GM12878 (cell line): ENCODE results near the gene CCNL2. TPM values are rescaled to one million over a fixed set of nuclear protein-coding genes. Genes with fewer than 3 reads are reported as not detected.

Experiments used
- ATAC-seq: fragments of 200-7000 bp; cut with Tn5 transposase; 3 replicates; pipeline ENCODE4 v1.9.1; 2020; ENCODE audit warnings: mild to moderate bottlenecking, moderate library complexity
- BruUV-seq: library from RNA; stranded (reverse); fragments of 400-500 nt; replicated peaks from 2 replicates; lab custom pipeline; 2021; lab: Mats Ljungman, UMichigan
- CTCF ChIA-PET: fragments of 300-600 bp; sonication (Branson Sonifier 250); formaldehyde crosslinking; extraction: SDS; loops from one replicate; lab custom pipeline; 2021; ENCODE audit warnings: inconsistent platforms; lab: Yijun Ruan, JAX
- POLR2A ChIA-PET: fragments of 350-600 bp; formaldehyde crosslinking; extraction: SDS; loops from one replicate; lab custom pipeline; 2021; ENCODE audit warnings: inconsistent platforms; lab: Charles Lee
- RAD21 ChIA-PET: fragments of 300-600 bp; sonication (Branson Sonifier 250); formaldehyde crosslinking; loops from one replicate; lab custom pipeline; 2023; ENCODE audit warnings: antibody characterized with exemption; ENCODE audit not compliant: unreplicated experiment; lab: Charles Lee
- SMC1A ChIA-PET: fragments of 300-600 bp; sonication (Branson Sonifier 250); formaldehyde crosslinking; loops from one replicate; lab custom pipeline; 2023; ENCODE audit not compliant: unreplicated experiment, uncharacterized antibody; lab: Charles Lee
- DNase-seq: peaks from one replicate; pipeline ENCODE4 v3.0.0-alpha.2; 2011; ENCODE audit warnings: low read depth, low spot score
- FAIRE-seq: peaks from 3 replicates; lab custom pipeline; 2011; peaks lifted over from hg19 to GRCh38; lab: Jason Lieb, UNC
- H2AFZ ChIP-seq: 2 replicates; pipeline ENCODE4 v1.6.0; 2011; ENCODE audit warnings: low read depth, low read length, control low read depth; ENCODE audit not compliant: control insufficient read depth
- H3K27ac ChIP-seq: 2 replicates; pipeline ENCODE4 v1.5.1; 2011; ENCODE audit warnings: control low read depth; ENCODE audit not compliant: control insufficient read depth, insufficient read depth
- H3K27me3 ChIP-seq, 2 experiments: replicated peaks in 1 of 2; 2 replicates each; pipeline versions ENCODE4 v1.6.0 to v1.6.1; 2011; ENCODE audit warnings: low read length in 1 of 2; ENCODE audit not compliant: control insufficient read depth in 2 of 2, insufficient read depth in 2 of 2
- H3K36me3 ChIP-seq, 2 experiments: 2 replicates each; pipeline ENCODE4 v1.5.1; 2011; ENCODE audit warnings: low read length in 1 of 2; ENCODE audit not compliant: control insufficient read depth in 2 of 2, insufficient read depth in 2 of 2
- H3K4me1 ChIP-seq: 2 replicates; pipeline ENCODE4 v1.6.1; 2011; ENCODE audit warnings: mild to moderate bottlenecking, low read length, moderate library complexity, mixed read lengths; ENCODE audit not compliant: control insufficient read depth, insufficient read depth
- H3K4me2 ChIP-seq: 2 replicates; pipeline ENCODE4 v1.6.0; 2011; ENCODE audit warnings: control low read depth; ENCODE audit not compliant: control insufficient read depth, insufficient read depth
- H3K4me3 ChIP-seq: fragments of 200-600 bp; sonication (generic); 2 replicates; pipeline ENCODE4 v1.5.1; 2016
- H3K79me2 ChIP-seq: 2 replicates; pipeline ENCODE4 v1.6.0; 2011; ENCODE audit warnings: low read length; ENCODE audit not compliant: control insufficient read depth, insufficient read depth
- H3K9ac ChIP-seq: 2 replicates; pipeline ENCODE4 v1.8.0; 2011; ENCODE audit warnings: low read length, control low read depth, mixed read lengths; ENCODE audit not compliant: control insufficient read depth, insufficient read depth
- H3K9me3 ChIP-seq: replicated peaks from 3 replicates; pipeline ENCODE4 v1.5.1; 2011; ENCODE audit warnings: mild to moderate bottlenecking, low read length; ENCODE audit not compliant: control insufficient read depth, insufficient read depth
- H4K20me1 ChIP-seq: 2 replicates; pipeline ENCODE4 v1.6.0; 2011; ENCODE audit not compliant: control insufficient read depth, insufficient read depth
- FOXK2 ChIP-seq: fragments of 450-650 bp; IDR thresholded peaks from 2 replicates; pipeline ENCODE4 v1.6.1; 2017; ENCODE audit warnings: mild to moderate bottlenecking, moderate library complexity
- HDGF ChIP-seq: fragments of 450-650 bp; IDR thresholded peaks from 2 replicates; pipeline ENCODE4 v1.6.1; 2016; ENCODE audit warnings: antibody characterized with exemption
- MEF2A ChIP-seq: IDR thresholded peaks from 2 replicates; pipeline ENCODE4 v1.6.1; 2011; ENCODE audit warnings: low read depth, mild to moderate bottlenecking, low read length, moderate library complexity; ENCODE audit not compliant: insufficient read depth
- PAX8 ChIP-seq: fragments of 450-650 bp; IDR thresholded peaks from 2 replicates; pipeline ENCODE4 v1.6.1; 2017; ENCODE audit warnings: mild to moderate bottlenecking, moderate library complexity
- POLR2A ChIP-seq: IDR thresholded peaks from 2 replicates; pipeline ENCODE4 v1.6.1; 2011; ENCODE audit warnings: low read depth, mild to moderate bottlenecking, low read length
- TARDBP ChIP-seq: IDR thresholded peaks from 2 replicates; pipeline ENCODE4 v1.6.1; 2016; ENCODE audit warnings: borderline replicate concordance
- WGBS: methylation state at CpG from one replicate; pipeline ENCODE4 v1.1.6; 2016; ENCODE audit warnings: low lambda C conversion rate; ENCODE audit not compliant: insufficient replicate concordance, insufficient coverage; ENCODE audit errors: missing lambda C conversion rate; 5-methylcytosine and 5-hydroxymethylcytosine counted together
- in situ Hi-C: fragments of 300-500 bp; cut with MboI; formaldehyde crosslinking; loops from 9 replicates; pipeline ENCODE4 v1.14.3; 2018; ENCODE audit warnings: mixed read lengths
- intact Hi-C: fragments of 100-400 bp; cut with micrococcal nuclease; formaldehyde crosslinking; loops from one replicate; pipeline ENCODE4 v1.14.2; 2022; ENCODE audit not compliant: unreplicated experiment
- polyA plus RNA-seq, 11 experiments: library from polyadenylated mRNA; depleted of rRNA in 4 of 11; unstranded in 6 of 11; stranded (reverse) in 5 of 11; fragments of >200 nt; fragmentation: Nextera tagmentation in 4 of 11; fragmentation: Illumina TruSeq in 1 of 11; extraction: Ambion mirVana in 4 of 11; extraction: Trizol in 1 of 11; gene quantifications; 1 replicate in 1 of 11; 2 replicates in 10 of 11; pipeline versions ENCODE4 v1.2.1 to v1.2.3, GENCODE V29; 2011 to 2016; ENCODE audit warnings: inconsistent platforms in 2 of 11, missing spikeins in 2 of 11, low read depth in 1 of 11
- total RNA-seq, 4 experiments: library from RNA; depleted of rRNA in 3 of 4; stranded (reverse); fragments of >200 nt in 3 of 4; fragmentation: Illumina TruSeq in 1 of 4; extraction: Trizol in 1 of 4; gene quantifications; 2 replicates each; pipeline versions ENCODE4 v1.2.1 to v1.2.3, GENCODE V29; 2013 to 2021
- TF ChIP-seq, protein P1 (sequence below): fragments of 450-650 bp; conservative IDR thresholded peaks from 2 replicates; pipeline ENCODE4 v1.6.1; 2017; ENCODE audit warnings: mild to moderate bottlenecking, moderate library complexity
- TF ChIP-seq, protein P2 (sequence below): IDR thresholded peaks from 2 replicates; pipeline ENCODE4 v1.6.1; 2011; ENCODE audit warnings: low read depth, mild to moderate bottlenecking, low read length, moderate library complexity, borderline replicate concordance; ENCODE audit errors: extremely low read depth

Gene CCNL2
- total and polyA plus RNA-seq, 10 of the 15 experiments (the other 5 are each of a cell fraction or from before 2014, with no cell fraction given): 2.1 to 143 (median 101) TPM

DNA sequence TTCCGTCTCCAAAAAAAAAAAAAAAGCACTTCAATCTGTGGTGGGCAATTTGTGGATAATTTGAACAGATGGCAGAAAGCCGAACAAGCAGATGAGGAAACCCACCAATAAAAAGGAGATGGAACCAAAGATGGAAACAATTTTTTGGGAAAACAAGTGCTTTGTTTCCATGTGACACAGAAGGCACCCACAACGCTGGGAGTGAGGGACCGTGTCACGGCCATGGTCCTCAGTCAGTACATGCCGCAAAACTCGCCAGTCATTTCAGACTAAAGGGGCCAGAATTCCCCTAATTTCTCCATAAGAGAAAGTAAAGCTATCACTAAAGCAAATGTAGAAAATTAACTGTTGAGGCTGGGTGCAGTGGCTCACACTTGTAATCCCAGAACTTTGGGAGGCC lies 5.0 kb downstream of the CCNL2 start:
- H3K4me2 ChIP-seq: no peak overlapping the region
- no TSS peak for BruUV-seq
- no peaks in the 10 kb centered on the region for H4K20me1 ChIP-seq
- whole genome bisulfite sequencing: 97% methylated on average over 7 of the region's 7 CpGs
- peaks cover 9% of the 10 kb centered on the region for H3K4me1 ChIP-seq
- H3K79me2 ChIP-seq: peaks cover 27% of the 10 kb centered on the region
- no peak for ATAC-seq
- FAIRE-seq: no peak
- no peaks in the 10 kb centered on the region for H3K9me3 ChIP-seq
- no peak overlapping the region for H3K4me3 ChIP-seq
- CTCF ChIA-PET: interaction anchor here (0.8 kb wide), 1 partner anchor 22 kb away, joined by 3 read pairs; no protein-coding TSS in a partner anchor
- no peak for TF ChIP-seq FOXK2
- TF ChIP-seq PAX8: no peak
- TF ChIP-seq HDGF: no peak
- H2AFZ ChIP-seq: no peak overlapping the region
- no peak overlapping the region for H3K9ac ChIP-seq
- H3K27ac ChIP-seq: no peak overlapping the region
- POLR2A ChIA-PET: interaction anchor here (0.5 to 1.0 kb wide), 3 partner anchors 19 to 516 kb away, joined by 3 to 4 read pairs (median 4); partner anchors contain the start of gene AURKAIP1
- intact Hi-C loops: no loop called here
- in situ Hi-C loops: no loop called here
- SMC1A ChIA-PET: no interaction called here
- DNase-seq: no peak
- RAD21 ChIA-PET: interaction anchor here (0.9 kb wide), 1 partner anchor 285 kb away, joined by 3 read pairs; no protein-coding TSS in a partner anchor
- H3K36me3 ChIP-seq: peaks cover 36 to 44% of the 10 kb centered on the region in 2 experiments
- no peaks in the 10 kb centered on the region for H3K27me3 ChIP-seq

DNA sequence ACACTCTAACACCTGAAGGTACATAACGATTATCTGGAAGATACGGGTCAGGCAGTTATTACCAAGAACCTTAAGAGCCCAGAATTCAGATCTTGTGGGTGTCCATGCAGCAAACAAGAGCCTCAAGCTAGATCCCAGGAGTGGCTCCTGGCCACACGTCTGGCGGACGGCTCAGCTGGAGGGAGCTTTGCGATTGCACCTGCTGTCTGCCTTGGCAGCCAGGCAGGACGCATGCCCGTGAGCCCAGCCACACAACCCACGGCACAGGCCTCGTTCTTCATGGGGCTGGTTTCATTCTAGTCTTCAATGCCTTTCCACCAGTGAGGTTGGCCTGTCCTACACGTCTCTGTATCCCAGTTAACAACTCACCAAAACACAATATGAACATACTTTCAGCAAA lies 5.7 kb downstream of the CCNL2 start:
- no TSS peak for BruUV-seq

More for the DNA sequence above, 5.7 kb downstream of the CCNL2 start:
- Histone ChIP-seq H3K4me2 (no peak overlapping the region), H2AFZ (no peak overlapping the region), H3K4me3 (no peak overlapping the region), H3K79me2 (peaks cover 20% of the 10 kb centered on the region), H3K4me1 (peaks cover 9% of the 10 kb centered on the region), H3K27ac (no peak overlapping the region), H3K9me3 (no peaks in the 10 kb centered on the region), H4K20me1 (no peaks in the 10 kb centered on the region), H3K36me3 (peaks cover 36 to 47% of the 10 kb centered on the region in 2 experiments), H3K9ac (no peak overlapping the region), H3K27me3 (no peaks in the 10 kb centered on the region)
- no peak for TF ChIP-seq TARDBP
- TF ChIP-seq, protein P1, sequence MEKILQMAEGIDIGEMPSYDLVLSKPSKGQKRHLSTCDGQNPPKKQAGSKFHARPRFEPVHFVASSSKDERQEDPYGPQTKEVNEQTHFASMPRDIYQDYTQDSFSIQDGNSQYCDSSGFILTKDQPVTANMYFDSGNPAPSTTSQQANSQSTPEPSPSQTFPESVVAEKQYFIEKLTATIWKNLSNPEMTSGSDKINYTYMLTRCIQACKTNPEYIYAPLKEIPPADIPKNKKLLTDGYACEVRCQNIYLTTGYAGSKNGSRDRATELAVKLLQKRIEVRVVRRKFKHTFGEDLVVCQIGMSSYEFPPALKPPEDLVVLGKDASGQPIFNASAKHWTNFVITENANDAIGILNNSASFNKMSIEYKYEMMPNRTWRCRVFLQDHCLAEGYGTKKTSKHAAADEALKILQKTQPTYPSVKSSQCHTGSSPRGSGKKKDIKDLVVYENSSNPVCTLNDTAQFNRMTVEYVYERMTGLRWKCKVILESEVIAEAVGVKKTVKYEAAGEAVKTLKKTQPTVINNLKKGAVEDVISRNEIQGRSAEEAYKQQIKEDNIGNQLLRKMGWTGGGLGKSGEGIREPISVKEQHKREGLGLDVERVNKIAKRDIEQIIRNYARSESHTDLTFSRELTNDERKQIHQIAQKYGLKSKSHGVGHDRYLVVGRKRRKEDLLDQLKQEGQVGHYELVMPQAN: no peak
- no peak for TF ChIP-seq MEF2A
- peak; percentile 46; the same call in 1 of the 2 replicates for TF ChIP-seq POLR2A
- TF ChIP-seq, protein P2, sequence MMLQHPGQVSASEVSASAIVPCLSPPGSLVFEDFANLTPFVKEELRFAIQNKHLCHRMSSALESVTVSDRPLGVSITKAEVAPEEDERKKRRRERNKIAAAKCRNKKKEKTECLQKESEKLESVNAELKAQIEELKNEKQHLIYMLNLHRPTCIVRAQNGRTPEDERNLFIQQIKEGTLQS: no peak
- in situ Hi-C loops (no loop called here), intact Hi-C loops (no loop called here)
- 92% methylated on average over 11 of the region's 11 CpGs for WGBS
- SMC1A ChIA-PET: no interaction called here
- CTCF ChIA-PET: no interaction called here
- DNase-seq (no peak), FAIRE-seq (no peak), ATAC-seq (no peak)
- POLR2A ChIA-PET: interaction anchor here (0.5 to 0.6 kb wide), 2 partner anchors 50 to 517 kb away, joined by 4 read pairs; no protein-coding TSS in a partner anchor
- RAD21 ChIA-PET: no interaction called here
